CD4-positive, alpha-beta T cell treated with Interleukin-17A for 1 hour (primary cell): Measurements from ENCODE around the gene SLC4A11.

Experiments
- DNase-seq: peaks from one replicate; pipeline ENCODE4 v3.0.0-alpha.2; 2020

Gene SLC4A11

GRCh38 chr20:3239026-3239866, at the start of gene SLC4A11:
Gene SLC4A11, minus strand, starts transcription at chr20:3239190. Its CDS starts 53 bp downstream, at chr20:3239137.
- peak; percentile 23 for DNase-seq

- no peak for DNase-seq
These were observed 44.3 kb upstream of the SLC4A11 start for GRCh38 chr20:3283222-3283820.

- no peak for DNase-seq
These were observed 43.6 kb upstream of the SLC4A11 start for GRCh38 chr20:3282271-3283221.

GRCh38 chr20:3281437-3281836, 42.4 kb upstream of the SLC4A11 start:
- no peak for DNase-seq

GRCh38 chr20:3279761-3280160, 40.8 kb upstream of the SLC4A11 start:
- DNase-seq, result no peak

DNA sequence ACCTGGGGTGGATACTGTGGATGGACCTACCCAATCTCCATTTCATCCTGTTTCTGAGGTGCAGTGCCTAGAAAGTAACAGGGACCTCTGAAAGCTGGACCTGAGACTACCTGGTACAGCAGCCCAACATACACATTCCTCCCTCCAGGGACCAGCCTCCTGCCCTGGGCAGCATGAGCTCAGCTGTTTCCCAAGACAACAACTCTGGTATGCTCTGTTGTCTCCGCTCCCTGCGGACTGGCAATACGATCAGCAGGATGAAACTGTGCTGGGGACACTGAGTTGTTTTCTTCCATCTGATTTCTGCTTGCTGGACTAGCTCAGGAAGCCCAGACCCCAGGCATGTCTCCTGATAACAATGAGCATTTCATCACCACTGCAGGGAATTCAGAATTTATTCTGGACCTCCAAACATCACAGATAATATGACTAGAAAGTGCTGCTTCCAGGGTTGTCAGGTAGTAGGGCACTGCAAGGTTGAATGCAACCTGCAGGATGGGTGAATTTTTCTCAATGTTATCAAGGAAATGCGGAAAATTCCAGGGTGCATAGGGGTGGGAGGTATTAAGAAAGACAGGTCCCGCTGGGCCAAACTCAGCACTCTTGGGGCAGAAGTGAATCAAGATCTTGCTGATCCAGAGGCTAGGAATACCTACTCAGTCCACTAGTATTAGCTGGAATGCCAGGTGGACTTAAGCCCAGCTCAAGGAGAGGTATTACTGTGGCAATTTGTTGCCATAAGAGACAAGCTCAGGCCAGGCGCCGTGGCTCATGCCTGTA, 38.9 kb upstream of the SLC4A11 start:
- DNase-seq, result no peak

DNA sequence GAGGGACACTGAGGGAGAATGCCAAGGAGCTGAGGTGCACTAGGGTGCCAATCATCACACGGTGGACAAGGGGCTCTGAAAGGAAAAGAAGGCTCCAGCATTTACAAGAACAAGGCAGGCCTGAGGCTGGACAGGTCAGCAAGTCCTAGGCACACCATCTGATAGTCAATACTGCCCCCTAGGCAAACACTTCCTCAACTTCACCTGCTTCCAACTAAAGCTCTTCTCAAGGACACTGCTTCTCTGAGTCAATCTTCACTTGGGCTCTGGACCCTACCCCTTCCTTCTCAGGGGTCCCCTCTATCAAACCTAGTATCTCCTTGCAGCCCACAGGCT, 37.7 kb upstream of the SLC4A11 start:
- no peak for DNase-seq

DNA sequence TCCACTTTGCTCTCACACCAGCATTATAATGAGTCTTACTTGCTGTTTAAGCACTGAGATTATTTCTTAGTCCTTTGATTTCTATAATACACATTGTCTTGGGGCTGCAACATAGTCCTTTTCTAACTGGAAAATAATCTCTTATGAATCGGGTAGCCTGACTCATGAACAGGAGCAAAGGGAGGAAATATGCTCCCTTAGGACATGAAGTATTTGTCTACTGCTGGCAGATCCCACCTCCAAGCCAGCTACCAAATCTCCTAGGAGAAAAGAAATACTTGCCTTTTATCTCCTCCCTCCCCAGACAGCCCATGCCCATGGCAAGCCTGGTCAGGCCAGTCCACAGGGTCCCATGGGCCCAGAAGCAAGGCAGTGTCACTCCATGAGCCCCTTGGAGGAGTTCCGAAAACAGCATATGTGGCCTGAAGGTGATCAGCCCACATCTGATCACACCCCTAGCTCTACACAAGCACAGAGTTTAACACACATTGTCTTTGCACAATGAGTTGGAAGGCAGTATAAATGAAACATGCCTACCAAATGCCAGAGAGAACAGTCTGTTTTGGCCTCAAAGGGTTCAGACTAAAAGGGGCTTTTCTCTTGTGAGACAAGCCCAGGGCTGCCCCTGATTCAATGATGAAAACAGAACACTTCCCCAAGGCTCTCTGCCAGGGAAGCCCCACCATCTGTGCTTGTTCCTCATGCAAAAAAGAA, 37.1 kb upstream of the SLC4A11 start:
- DNase-seq, result no peak

DNA sequence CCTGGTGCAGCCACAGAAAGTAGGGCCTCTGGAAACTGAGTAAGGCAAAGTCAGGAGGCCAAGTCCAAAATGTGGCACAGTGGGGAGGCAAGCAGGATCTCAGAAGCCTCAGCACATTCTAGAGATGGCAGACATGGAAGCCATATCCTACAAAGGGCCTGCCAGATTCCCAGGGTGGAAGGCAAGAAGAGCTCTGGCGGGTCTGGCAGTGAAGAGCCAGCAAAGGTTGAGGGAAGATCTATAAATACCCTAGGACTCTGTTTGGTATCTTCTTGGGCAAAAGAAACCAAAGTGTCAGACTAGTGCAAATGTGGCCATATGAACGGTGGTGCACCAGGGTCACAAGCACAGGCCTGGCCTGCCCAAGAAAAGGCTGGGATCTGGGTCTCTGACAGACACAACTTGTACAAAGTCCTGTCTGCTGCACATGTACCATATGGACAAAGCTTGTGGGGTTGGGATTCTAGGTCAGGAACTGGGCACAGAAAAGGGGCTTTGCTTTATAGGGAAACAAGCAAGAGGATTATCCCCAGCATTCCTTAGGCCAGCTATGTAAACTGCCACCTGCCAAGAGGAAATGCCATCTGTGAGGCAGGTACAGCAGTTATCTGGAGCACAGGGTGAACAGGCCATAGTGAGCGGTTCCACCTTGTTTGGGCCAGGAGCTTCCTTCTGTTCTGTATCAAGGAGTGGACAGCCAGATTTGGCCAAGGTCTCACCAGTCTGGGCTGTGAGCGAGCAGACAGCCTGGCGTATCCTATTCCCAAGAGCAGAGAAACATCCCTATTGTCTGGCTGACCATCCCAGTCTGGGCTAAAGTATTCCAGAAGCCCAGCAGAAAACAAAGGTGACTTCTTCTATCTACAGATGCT, 36.3 kb upstream of the SLC4A11 start:
- DNase-seq, result no peak

DNA sequence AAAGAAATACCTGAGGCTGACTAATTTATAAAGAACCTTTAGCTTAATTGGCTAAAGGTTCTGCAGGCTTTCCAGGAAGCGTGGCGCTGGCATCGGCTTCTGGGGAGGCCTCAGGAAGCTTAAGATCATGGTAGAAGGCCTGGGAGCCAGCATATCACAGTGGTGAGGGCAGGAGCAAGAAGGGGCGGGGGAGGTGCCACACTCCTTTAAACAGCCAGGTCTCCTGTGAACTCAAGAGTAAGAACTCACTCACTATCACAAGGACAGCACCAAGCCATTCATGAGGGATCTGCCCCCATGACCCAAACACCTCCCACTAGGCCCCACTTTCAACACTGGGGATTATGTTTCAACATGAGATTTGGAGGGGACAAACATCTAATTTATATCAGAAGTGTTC, 34.4 kb upstream of the SLC4A11 start:
- DNase-seq, result no peak

DNA sequence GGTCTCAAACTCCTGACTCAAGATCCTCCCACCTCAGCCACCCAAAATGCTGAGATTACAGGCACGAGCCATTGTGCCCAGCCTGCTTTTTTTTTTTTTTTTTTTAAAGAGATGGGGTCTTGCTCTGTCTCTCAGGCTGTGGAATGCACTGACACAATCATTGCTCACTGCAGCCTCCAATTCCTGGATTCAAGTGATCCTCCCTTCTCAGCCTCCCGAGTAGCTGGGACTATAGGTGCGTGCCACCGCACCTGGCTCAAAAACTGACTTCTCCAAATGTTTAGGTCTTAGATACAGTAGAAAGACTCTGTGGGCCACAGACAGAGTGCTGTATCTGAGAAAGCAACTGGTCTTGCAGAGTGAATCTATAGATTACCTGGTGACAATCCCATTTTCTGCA, 31.1 kb upstream of the SLC4A11 start:
- DNase-seq, result no peak

- DNase-seq, result no peak
These were observed 23.6 kb upstream of the SLC4A11 start for GRCh38 chr20:3262566-3262965.

GRCh38 chr20:3258429-3258828, 19.4 kb upstream of the SLC4A11 start:
- DNase-seq, result no peak

- no peak for DNase-seq
These were observed 16.7 kb upstream of the SLC4A11 start for GRCh38 chr20:3255728-3256127.

- no peak for DNase-seq
These were observed 12.8 kb upstream of the SLC4A11 start for GRCh38 chr20:3251806-3252205.

DNA sequence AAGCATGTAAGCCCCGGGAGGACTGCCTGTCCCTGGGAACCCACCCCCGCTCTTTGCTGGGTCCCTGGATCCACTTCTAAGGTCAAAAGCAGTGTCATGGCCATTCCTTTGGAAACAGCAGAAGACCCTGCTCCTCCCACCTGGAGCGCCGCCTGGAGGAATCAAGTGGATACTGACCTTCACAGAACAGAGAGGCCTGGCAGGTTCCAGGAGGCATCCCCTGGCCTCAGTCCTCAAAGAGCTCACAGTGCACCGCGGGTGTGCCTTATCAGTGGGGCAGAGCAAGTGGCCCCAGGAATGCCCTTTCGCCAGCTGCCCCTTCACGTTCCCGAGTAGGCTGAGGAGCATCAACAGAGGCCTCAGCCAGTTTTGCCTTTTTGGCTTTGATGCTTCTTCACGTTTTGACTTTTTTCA, 11.1 kb upstream of the SLC4A11 start:
- no peak for DNase-seq

DNA sequence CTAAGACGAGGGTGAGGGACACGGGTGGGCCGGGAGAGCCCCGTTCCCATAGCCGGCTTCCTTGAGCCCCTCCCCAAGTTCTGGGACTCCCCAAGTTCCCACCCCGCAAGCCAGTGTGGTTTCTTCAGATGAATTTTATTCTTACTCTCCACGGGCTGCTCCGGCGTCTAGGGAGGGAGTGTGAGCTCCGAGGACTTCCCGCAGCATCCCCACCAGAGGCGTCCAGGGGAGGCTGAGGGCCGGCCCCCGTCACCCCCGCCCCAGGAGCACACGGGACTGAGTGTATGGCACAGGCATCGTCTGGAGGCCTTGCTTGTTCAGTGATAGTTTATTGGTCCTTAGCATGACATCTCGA, 10.0 kb upstream of the SLC4A11 start:
- DNase-seq, result no peak

GRCh38 chr20:3248167-3248992, 9.4 kb upstream of the SLC4A11 start:
- peak; percentile 13 for DNase-seq

DNA sequence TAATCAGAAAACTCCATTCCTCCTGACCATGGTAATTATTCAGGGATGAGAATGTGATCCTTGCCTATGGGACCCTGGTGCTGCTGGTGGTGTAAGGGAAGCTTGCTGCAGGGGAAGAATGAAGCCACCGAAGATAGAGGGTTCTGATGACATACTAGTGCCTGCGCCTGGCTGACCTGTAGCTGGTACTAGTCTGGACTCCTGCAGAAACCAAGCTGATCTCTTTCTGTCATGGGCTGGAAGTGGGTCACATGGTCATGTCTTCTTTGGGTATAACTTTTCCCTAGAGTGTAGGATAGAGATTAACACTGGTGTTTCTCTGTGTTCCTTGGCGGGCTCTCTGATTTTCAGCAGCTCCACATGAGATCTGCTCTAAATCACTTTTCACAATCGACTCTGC, 8.6 kb upstream of the SLC4A11 start:
- no peak for DNase-seq

DNA sequence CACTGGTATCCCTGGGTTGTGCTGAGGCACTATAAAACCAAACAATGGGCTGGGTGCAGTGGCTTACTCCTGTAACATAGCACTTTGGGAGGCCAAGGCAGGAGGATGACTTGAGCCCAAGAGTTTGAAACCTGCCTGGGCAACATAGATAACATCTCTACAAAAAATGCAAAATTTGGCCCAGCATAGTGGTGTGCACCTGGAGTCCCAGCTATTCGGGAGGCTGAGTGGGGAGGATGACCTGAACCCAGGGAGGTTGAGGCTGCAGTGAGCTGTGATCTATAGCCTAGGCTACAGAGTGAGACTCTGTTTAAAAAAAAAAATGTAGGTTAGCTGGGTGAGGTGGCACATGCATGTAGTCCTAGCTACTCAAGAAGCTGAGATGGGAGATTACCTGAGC, 7.7 kb upstream of the SLC4A11 start:
- DNase-seq, result no peak
